HFFc6 (cell line): ENCODE results near the gene TULP4. TPM values are rescaled to one million over a fixed set of nuclear protein-coding genes. Genes with fewer than 3 reads are reported as not detected.
"Not testable (repeated sequence)": the region's sequence is repeated elsewhere in the genome, so short reads cannot be mapped to it uniquely, and the experiment has no call there.

Experiments
- DNase-seq: peaks from one replicate; pipeline ENCODE4 v3.0.0-alpha.2; 2018
- H3K27ac Mint-ChIP-seq: 2 replicates; pipeline ENCODE4 v1.8.0; 2020; ENCODE audit warnings: mild to moderate bottlenecking, mixed read lengths
- H3K27me3 Mint-ChIP-seq: 2 replicates; pipeline ENCODE4 v1.8.0; 2021; ENCODE audit warnings: mild to moderate bottlenecking, moderate library complexity, mixed read lengths; ENCODE audit not compliant: insufficient read depth
- H3K36me3 Mint-ChIP-seq: 2 replicates; pipeline ENCODE4 v1.8.0; 2021; ENCODE audit warnings: low read depth, mixed read lengths
- H3K4me1 Mint-ChIP-seq: 2 replicates; pipeline ENCODE4 v1.8.0; 2020; ENCODE audit warnings: low read depth, mixed read lengths
- H3K4me3 Mint-ChIP-seq: 2 replicates; pipeline ENCODE4 v1.8.0; 2020; ENCODE audit warnings: mild to moderate bottlenecking, moderate library complexity, mixed read lengths
- H3K9me3 Mint-ChIP-seq: 2 replicates; pipeline ENCODE4 v1.8.0; 2020; ENCODE audit warnings: mild to moderate bottlenecking, mixed read lengths
- CTCF ChIP-seq: fragments of 200-600 bp; sonication (generic); IDR thresholded peaks from 2 replicates; pipeline ENCODE4 v1.5.0; 2021; ENCODE audit warnings: antibody characterized with exemption, mild to moderate bottlenecking
- total RNA-seq, 6 experiments: library from RNA; stranded (reverse); fragmentation: NEBNext Ultra II Directional; extraction: Animal tissue kit (Norgen Biotek cat#: 25700); gene quantifications; 2 replicates in 1 of 6; 3 replicates in 5 of 6; pipeline ENCODE4 v1.2.3, GENCODE V29; 2021

TULP4 gene
- total RNA-seq, 6 experiments from 2014 or later = 48.4 to 55.2 (median 51.8) TPM

GRCh38 chr6:158388727-158389126, 76.5 kb downstream of the TULP4 start:
- DNase-seq = no peak
- Mint-ChIP-seq H3K4me3 (no peak overlapping the region), H3K27ac (no peak overlapping the region), H3K9me3 (peaks cover 13% of the 10 kb centered on the region), H3K27me3 (peaks cover 2% of the 10 kb centered on the region), H3K36me3 (peaks cover 17% of the 10 kb centered on the region), H3K4me1 (peaks cover 15% of the 10 kb centered on the region)
- TF ChIP-seq CTCF = no peak

DNA sequence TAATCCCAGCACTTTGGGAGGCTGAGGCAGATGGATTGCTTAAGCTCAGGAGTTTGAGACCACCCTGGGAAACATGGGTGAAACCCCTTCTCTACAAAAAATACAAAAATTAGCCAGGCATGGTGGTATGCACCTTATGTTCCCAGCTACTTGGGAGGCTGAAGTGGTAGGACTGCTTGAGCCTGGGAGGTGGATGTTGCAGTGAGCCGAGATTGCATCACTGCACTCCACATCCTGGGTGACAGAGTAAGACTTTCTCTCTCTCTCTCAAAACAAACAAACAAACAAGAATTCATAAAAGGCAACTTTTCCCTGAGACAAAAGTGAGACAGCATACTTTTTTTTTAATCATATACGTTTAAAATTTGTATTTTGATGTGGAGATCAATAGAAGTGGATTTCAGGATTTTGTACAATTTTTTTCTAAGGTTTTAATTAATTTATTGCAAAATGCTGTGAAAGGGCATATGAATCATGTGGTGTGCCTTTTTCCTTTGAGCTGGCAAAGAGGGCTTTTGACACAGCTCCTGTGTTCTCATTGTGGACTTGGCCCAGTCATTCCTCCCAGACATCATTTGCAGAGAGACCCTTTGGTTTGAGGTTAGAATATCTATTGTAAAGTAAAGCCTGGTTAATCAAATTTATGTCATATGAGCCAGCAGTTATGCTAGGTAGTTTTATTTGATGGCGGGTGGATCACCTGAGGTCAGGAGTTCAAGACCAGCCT, 77.1 kb downstream of the TULP4 start:
- H3K9me3 Mint-ChIP-seq = peaks cover 19% of the 10 kb centered on the region
- no peak overlapping the region for H3K27ac Mint-ChIP-seq
- DNase-seq = no peak
- peaks cover 15% of the 10 kb centered on the region for H3K4me1 Mint-ChIP-seq
- peaks cover 23% of the 10 kb centered on the region for H3K36me3 Mint-ChIP-seq
- H3K27me3 Mint-ChIP-seq = peaks cover 2% of the 10 kb centered on the region; the same call in 1 of the 2 replicates
- no peak for TF ChIP-seq CTCF
- no peak overlapping the region for H3K4me3 Mint-ChIP-seq

GRCh38 chr6:158391276-158391675, 79.0 kb downstream of the TULP4 start:
- no peak for DNase-seq
- Mint-ChIP-seq H3K9me3 (peaks cover 20% of the 10 kb centered on the region), H3K27ac (no peak overlapping the region), H3K27me3 (peaks cover 4% of the 10 kb centered on the region; the same call in 1 of the 2 replicates), H3K4me1 (peaks cover 15% of the 10 kb centered on the region), H3K4me3 (no peak overlapping the region), H3K36me3 (peaks cover 28% of the 10 kb centered on the region)
- TF ChIP-seq CTCF = no peak

DNA sequence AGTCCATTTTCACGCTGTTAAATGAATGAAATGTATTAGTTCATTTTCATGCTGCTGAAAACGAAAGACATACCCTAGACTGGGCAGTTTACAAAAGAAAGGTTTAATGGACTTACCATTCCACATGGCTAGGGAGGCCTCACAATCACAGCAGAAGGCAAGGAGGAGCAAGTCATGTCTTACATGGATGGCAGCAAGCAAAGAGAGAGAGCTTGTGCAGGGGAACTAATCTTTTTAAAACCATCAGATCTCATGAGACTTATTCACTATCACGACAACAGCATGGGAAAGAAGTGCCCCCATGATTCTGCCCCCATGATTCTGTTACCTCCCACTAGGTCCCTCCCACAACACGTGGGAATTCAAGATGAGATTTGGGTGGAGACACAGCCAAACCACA, 79.7 kb downstream of the TULP4 start:
- not testable (repeated sequence) for H3K27me3 Mint-ChIP-seq
- peaks cover 28% of the 10 kb centered on the region for H3K36me3 Mint-ChIP-seq

DNA sequence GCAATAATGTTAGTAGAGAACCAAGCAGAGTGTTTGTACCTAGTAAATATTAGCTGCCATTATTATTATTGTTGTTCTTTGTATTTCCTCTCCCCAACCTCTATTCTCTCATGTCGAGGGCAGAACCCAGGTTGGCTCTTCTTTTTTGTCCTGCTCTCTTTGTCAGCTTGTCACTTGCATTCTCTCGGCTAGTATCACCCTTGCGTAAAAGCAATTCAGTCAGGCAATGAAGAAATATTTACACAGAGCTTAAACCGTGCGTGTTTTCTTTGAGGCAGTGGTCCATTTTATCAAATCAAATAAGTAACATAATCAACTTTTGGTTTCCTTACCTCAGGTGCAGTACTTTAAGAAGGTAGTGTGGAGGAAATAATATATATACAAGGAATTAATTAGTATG, 83.9 kb downstream of the TULP4 start:
- TF ChIP-seq CTCF = no peak
- peaks cover 20% of the 10 kb centered on the region for H3K9me3 Mint-ChIP-seq
- peaks cover 4% of the 10 kb centered on the region for H3K27me3 Mint-ChIP-seq
- H3K4me3 Mint-ChIP-seq = no peak overlapping the region
- H3K4me1 Mint-ChIP-seq = peaks cover 14% of the 10 kb centered on the region
- no peak for DNase-seq
- H3K27ac Mint-ChIP-seq = no peak overlapping the region
- H3K36me3 Mint-ChIP-seq = peaks cover 28% of the 10 kb centered on the region

More for the DNA sequence above, 79.7 kb downstream of the TULP4 start:
- H3K27ac Mint-ChIP-seq, H3K4me3 Mint-ChIP-seq, DNase-seq: not testable (repeated sequence)
- H3K4me1 Mint-ChIP-seq = peaks cover 15% of the 10 kb centered on the region
- peaks cover 20% of the 10 kb centered on the region for H3K9me3 Mint-ChIP-seq

DNA sequence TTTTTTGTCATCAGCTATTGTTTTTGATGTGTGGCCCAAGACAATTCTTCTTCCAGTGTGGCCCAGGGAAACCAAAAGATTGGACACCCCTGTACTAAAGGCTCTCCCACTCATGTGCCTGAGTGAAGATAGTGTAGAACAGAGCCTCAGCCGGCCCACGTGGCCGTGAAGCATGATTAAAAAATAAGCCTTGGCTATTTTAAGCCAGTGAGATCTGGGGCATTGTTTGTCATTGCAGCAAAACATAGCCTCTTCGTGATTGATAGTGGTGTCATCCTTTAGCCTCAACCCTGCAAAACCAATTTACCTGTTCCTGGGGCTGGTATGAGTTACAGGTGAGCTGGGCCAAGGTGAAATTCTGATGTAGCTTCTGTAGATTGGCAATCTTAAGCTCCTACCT, 85.3 kb downstream of the TULP4 start:
- Mint-ChIP-seq H3K27ac (no peak overlapping the region), H3K9me3 (peaks cover 12% of the 10 kb centered on the region; the same call in 1 of the 2 replicates), H3K4me3 (no peak overlapping the region), H3K27me3 (peaks cover 2% of the 10 kb centered on the region), H3K36me3 (peaks cover 20% of the 10 kb centered on the region), H3K4me1 (peaks cover 8% of the 10 kb centered on the region)
- TF ChIP-seq CTCF = no peak
- DNase-seq = no peak
